ENCODE data around the gene GAPT.

GAPT gene
- 0 reads per million in 4 experiments for total RNA-seq

- DNase-seq: no peak
Measured at GRCh38 chr5:58491216-58491892, at the start of gene GAPT. GAPT (plus strand) TSS chr5:58491435; CDS start chr5:58494537, 3,102 bp downstream.

- no peak for DNase-seq
Measured at GRCh38 chr5:58444805-58445204, 46.4 kb upstream of the GAPT start.

- DNase-seq: no peak
Measured at GRCh38 chr5:58446024-58446423, 45.2 kb upstream of the GAPT start.

- DNase-seq: no peak
Measured at GRCh38 chr5:58447226-58447625, 44.0 kb upstream of the GAPT start.

GRCh38 chr5:58450018-58450417 lies 41.2 kb upstream of the GAPT start:
- DNase-seq: no peak

- no peak for DNase-seq
Measured at GRCh38 chr5:58450811-58451629, 40.2 kb upstream of the GAPT start.

- DNase-seq: no peak
Measured at GRCh38 chr5:58451732-58452565, 39.3 kb upstream of the GAPT start.

- DNase-seq: no peak
Measured at GRCh38 chr5:58452566-58453258, 38.5 kb upstream of the GAPT start.

- DNase-seq: no peak
Measured at GRCh38 chr5:58453306-58453705, 37.9 kb upstream of the GAPT start.

GRCh38 chr5:58454025-58454424 lies 37.2 kb upstream of the GAPT start:
- no peak for DNase-seq

GRCh38 chr5:58455066-58455465 lies 36.2 kb upstream of the GAPT start:
- no peak for DNase-seq

- DNase-seq: no peak
Measured at GRCh38 chr5:58455480-58455879, 35.8 kb upstream of the GAPT start.

GRCh38 chr5:58456026-58456425 lies 35.2 kb upstream of the GAPT start:
- DNase-seq: no peak

- DNase-seq: no peak
Measured at GRCh38 chr5:58456486-58456885, 34.7 kb upstream of the GAPT start.

- DNase-seq: no peak
Measured at GRCh38 chr5:58457050-58457449, 34.2 kb upstream of the GAPT start.

- DNase-seq: no peak
Measured at GRCh38 chr5:58458141-58458742, 33.0 kb upstream of the GAPT start.

- no peak for DNase-seq
Measured at GRCh38 chr5:58458743-58459145, 32.5 kb upstream of the GAPT start.

- DNase-seq: peak; percentile 11
Measured at GRCh38 chr5:58459146-58460001, 31.9 kb upstream of the GAPT start.

GRCh38 chr5:58460002-58460731 lies 31.1 kb upstream of the GAPT start, which contains the start of gene PLK2:
PLK2 (minus strand) TSS chr5:58460086; CDS start chr5:58459959, 127 bp downstream.
- peak; percentile 90 for DNase-seq

- peak; percentile 82 for DNase-seq
Measured at GRCh38 chr5:58460732-58461286, 30.4 kb upstream of the GAPT start.

Measured in effector CD8-positive, alpha-beta T cell (primary cell).